HCEC 1CT (cell line): ENCODE data around the gene ZNF41.
A peak's percentile ranks its signal among the peaks of the same experiment; 100 is the strongest.
"Not testable (repeated sequence)": the region's sequence is repeated elsewhere in the genome, so short reads cannot be mapped to it uniquely, and the experiment has no call there.

Source experiments
- DNase-seq: peaks from one replicate; pipeline ENCODE4 v3.0.0-alpha.2; 2017

ZNF41 gene

DNA sequence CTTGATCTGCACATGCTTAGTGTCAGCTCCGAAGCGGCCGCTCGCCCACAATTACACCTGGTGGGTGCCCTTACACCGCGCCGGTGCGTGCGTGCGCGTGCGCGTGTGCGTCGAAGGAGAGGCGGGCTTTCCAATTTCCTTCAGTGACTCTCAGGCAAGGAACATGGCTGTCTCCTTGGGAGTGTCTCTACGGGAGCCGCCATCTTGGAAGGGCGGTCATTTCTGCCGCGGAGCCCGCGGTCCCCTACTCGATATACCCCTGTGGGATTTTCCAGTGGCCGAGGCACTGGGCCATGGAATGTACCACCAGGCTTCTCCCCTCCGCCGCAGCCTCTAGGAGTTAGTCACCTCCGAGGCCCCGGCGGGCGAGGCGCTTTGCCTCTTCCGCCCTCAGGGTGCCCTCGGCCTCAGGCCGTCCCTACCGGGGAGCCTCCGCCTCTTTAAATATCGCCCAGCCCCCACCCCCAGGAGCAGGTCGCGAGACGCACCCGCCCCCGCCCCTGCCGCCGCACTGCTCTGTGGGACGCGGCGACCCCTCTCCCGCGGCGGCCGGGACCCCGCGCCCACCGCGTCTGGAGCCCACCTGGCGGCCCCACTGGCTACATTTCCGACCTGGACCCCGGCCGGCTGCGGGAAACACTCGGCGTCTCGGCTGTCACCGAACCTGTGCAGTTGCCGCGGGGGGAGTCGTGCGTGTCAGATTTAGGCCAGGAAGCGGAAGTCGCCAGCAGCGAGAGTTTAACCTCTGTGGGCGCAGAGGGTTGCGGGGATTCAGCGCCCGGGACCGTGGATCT lies at the start of gene ZNF41:
TSS of gene ZNF41 (minus strand) at position 711 of the 794 bp plus-strand sequence. CDS start 15,741 bp downstream, outside the sequence.
- peak; percentile 73 for DNase-seq

GRCh38 chrX:47530049-47530448 lies 47.0 kb upstream of the ZNF41 start:
- no peak for DNase-seq

DNA sequence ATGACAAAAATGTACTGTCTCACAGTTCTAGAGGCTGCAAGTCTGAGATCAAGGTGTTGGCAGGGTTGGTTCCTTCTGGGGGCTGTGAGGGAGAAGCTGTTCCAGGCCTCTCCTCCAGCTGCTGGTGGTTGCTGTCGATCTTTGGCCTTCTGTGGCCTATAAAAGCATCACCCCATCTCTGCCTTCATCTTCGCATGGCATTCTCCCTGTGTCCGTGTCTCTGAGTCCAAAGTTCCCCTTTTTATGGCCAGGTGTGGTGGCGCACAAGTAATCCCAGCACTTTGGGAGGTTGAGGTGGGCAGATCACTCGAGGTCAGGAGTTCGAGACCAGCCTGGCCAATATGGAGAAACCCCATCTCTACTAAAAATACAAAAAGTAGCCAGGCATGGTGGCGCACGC lies 46.5 kb upstream of the ZNF41 start:
- no peak for DNase-seq

DNA sequence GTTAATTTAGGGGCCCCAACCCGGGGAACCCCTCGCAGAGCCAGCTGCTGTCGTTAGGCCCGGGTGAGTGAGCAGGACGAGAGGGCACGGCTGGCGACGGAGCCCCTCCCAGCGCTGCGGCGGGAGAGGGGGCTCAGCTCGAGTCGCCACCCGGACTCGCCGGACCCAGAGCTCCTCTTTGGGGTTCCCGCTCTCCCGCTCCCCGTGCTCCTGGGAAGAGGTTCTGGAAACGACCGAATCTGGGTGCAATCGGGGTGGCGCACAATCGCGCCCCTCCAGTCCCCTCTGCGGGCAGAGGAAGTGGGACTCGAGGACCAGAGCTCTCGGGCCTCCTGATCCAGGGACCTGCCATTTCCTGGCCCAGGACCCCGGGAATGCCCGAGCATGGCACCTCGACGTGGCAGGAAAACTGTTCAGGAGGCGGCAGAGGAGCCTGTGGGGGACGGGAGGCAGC lies 40.7 kb upstream of the ZNF41 start:
- no peak for DNase-seq

DNA sequence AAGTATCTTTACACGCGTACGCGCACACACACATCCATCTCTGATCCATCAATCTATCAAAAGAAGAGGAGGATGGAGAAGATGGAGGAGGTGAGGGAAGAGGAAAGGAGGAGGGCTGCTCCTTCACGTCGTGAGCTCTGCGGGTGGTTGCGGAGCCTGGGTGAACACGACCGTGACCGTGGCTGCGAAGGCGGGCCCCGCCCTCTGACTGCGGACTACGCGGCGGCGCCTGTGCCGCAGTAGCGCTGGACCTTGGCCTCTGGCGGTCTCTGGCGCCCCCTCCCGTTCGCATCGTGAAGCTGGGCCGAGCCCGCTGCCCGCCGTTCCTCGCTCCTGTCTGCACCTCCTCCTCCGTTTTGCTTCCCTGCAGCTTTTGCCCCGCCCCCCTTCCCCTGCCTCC lies 40.3 kb upstream of the ZNF41 start:
- DNase-seq = peak; percentile 66

DNA sequence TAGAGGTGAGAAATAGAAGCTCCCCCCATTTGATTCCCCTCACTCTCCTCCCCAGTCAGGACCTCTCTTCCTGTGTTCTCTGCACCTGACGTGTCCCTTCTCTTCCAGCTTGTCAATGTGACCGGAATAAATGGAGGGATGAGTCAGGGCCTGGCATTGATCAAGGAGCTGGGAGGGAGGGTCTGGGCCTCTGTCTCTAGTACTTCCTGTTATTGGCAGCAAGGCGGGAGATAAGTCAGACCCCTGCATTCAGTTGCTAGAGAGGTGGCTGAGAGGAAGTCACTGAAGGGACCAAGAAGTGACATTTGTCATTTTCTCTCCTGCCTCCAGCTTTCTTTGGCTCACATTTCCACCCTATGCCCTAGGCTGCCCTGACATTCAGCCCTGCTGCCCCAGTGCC lies 35.1 kb upstream of the ZNF41 start:
- no peak for DNase-seq

DNA sequence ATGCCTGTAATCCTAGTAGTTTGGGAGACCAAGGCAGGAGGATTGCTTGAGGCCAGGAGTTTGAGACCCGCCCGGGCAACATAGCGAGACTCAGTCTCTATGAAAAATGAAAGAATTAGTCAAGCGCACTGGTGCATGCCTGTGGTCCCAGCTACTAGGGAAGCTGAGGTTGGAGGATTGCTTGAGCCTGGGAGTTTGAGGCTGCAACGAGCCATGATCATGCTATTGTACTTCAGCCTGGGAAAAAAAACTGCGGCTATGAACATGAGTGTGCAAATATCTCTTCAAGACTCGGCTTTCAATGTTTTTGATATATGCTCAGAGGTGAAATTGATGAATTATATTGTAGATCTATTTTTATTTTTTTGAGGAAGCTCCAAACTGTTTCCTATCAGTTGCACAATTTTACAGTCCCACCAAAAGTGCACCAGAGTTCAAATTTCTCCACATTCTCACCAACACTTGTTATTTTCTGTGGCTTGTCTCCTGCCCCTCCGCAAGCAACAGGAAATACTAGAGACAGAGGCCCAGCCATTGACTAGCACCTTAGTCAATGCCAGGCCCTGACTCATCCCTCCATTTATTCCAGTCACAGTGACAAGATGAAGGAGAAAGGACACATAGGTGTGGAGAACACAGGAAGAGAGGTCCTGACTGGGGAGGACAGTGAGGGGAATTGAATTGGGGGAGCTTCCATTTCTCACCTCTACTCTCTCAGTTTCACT lies 33.1 kb upstream of the ZNF41 start:
- DNase-seq = peak; percentile 40

GRCh38 chrX:47514533-47515235 lies 31.7 kb upstream of the ZNF41 start:
- DNase-seq = peak; percentile 82

GRCh38 chrX:47513034-47513965 lies 30.3 kb upstream of the ZNF41 start:
- peak; percentile 29 for DNase-seq

DNA sequence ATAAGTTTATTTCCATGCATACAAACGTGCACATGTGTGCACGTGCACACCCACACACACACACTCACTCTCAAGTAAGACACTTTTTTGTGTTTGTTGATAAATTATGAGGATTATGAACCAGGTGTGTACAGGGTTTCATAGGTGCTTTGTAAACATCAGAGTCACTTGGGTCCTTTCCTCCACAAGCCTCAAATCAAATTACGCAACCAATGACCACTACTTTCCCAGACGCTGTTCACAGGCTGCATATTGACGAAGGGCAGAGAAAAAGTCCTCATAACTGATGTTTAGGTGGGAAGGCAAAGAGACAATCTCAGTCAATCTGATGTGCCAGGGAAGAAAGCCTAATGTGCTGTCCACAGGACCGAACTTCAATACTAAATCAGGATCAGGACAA lies 29.4 kb upstream of the ZNF41 start:
- not testable (repeated sequence) for DNase-seq

DNA sequence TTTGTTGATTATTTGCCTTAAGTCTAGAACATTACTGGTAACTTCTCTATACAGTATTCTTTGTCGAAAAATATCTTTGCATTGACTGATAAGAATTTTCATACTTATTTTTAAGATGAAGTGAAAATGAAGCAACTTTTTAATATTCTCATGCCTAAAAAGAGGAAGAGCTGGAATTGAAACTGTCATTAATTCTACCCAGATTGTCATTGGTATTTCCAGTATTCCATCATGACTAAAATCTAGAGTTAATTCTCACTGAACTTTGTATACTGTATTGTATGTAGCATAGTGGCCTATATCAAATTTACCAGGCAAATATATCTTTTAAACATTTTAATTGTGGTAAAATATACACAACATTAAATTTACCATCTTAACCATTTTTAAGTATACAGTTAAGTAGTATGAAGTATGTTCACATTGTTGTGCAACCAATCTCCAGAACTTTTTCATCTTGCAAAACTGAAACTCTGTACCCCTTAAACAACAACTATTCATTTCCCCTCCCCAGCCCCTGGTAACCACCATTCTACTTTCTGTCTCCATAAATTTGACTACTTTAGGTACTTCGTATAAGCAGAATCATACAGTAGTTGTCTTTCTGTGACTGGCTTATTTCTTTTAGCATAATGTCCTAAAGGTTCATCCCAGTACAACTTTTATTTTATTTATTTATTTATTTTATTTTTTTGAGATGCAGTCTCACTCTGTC lies 24.3 kb upstream of the ZNF41 start:
- DNase-seq = no peak

GRCh38 chrX:47503151-47503550 lies 20.1 kb upstream of the ZNF41 start:
- DNase-seq = no peak

GRCh38 chrX:47502316-47503125 lies 19.5 kb upstream of the ZNF41 start:
- peak; percentile 83 for DNase-seq

- peak; percentile 81 for DNase-seq
Measured at GRCh38 chrX:47501226-47502074, 18.4 kb upstream of the ZNF41 start.

DNA sequence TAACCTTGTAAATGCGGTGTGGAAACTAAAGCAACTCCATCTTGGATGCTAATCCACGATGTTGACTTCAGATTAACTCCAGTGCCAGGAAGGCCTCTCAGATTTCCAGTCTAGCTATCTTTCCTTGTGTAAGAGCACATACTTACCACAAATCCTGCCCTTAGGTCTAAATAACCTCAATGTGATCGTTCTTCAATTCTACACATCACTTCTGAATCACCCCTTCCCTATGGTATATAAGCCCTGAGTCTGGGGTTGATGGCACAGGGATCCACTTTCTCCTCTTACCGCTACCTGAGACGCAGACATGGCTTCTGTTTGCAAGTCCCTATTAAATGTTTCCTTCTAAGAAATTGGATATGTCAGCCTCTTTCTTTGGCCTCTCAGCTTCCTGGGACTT lies 17.5 kb upstream of the ZNF41 start:
- peak; percentile 41 for DNase-seq

DNA sequence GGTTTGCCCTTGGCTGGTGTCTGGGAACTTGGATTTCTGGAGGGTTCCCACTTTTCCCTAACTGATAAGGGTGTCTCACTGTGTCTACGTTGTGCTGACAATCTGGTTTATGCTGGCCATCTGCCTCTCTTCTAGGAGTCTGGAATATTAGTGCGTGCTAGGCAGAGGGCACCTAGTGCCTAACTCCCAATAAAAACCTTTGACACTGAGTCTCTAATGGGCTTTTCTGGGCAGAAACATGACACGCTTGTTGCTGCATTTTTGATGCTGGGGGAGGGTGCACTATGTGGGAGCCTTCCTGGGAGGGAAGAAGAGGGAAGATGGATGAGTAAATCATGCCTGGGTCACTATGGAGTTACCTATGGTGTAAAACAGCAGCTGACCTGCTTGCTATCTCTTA lies 16.3 kb upstream of the ZNF41 start:
- no peak for DNase-seq

GRCh38 chrX:47498411-47498810 lies 15.4 kb upstream of the ZNF41 start:
- DNase-seq = no peak

GRCh38 chrX:47497271-47497888 lies 14.4 kb upstream of the ZNF41 start:
- DNase-seq = peak; percentile 49

GRCh38 chrX:47492133-47492532 lies 9.1 kb upstream of the ZNF41 start:
- not testable (repeated sequence) for DNase-seq
